OCI-LY7 (cell line): Measurements from ENCODE around the gene USP53. TPM values are rescaled to one million over a fixed set of nuclear protein-coding genes. Genes with fewer than 3 reads are reported as not detected.
"Not testable (repeated sequence)": the region's sequence is repeated elsewhere in the genome, so short reads cannot be mapped to it uniquely, and the experiment has no call there.

ENCODE experiments used
- BruUV-seq: library from RNA; stranded (reverse); fragments of 400-500 nt; replicated peaks from 2 replicates; lab custom pipeline; 2021; lab: Mats Ljungman, UMichigan
- CTCF ChIA-PET: fragments of 300-600 bp; sonication (Branson Sonifier 250); formaldehyde crosslinking; loops from one replicate; lab custom pipeline; 2022; ENCODE audit warnings: antibody characterized with exemption; ENCODE audit not compliant: unreplicated experiment; lab: Charles Lee
- POLR2A ChIA-PET: fragments of 300-600 bp; sonication (Branson Sonifier 250); formaldehyde crosslinking; loops from one replicate; lab custom pipeline; 2022; ENCODE audit warnings: antibody characterized with exemption; lab: Charles Lee
- DNase-seq: peaks from one replicate; pipeline ENCODE4 v3.0.0-alpha.2; 2015; ENCODE audit warnings: low spot score
- H2AFZ ChIP-seq: fragments of 200-600 bp; sonication (generic), shearing (Covaris generic); 2 replicates; pipeline ENCODE4 v1.6.1; 2014; ENCODE audit warnings: mild to moderate bottlenecking, antibody characterized with exemption, low read length, moderate library complexity
- H3K27ac ChIP-seq: fragments of 200-600 bp; sonication (generic); 2 replicates; pipeline ENCODE4 v1.5.1; 2014; ENCODE audit warnings: mixed run types, low read depth, mild to moderate bottlenecking, moderate library complexity, low read length, inconsistent platforms; ENCODE audit not compliant: poor library complexity, severe bottlenecking
- H3K36me3 ChIP-seq: fragments of 200-600 bp; sonication (generic); 2 replicates; pipeline ENCODE4 v1.6.1; 2014; ENCODE audit warnings: mild to moderate bottlenecking, antibody characterized with exemption, low read length, moderate library complexity, mixed read lengths; ENCODE audit not compliant: insufficient read depth
- H3K4me1 ChIP-seq: fragments of 200-600 bp; sonication (generic); 2 replicates; pipeline ENCODE4 v1.5.1; 2014; ENCODE audit warnings: mild to moderate bottlenecking, low read length; ENCODE audit not compliant: insufficient read depth, poor library complexity, severe bottlenecking
- H3K4me2 ChIP-seq: fragments of 200-600 bp; sonication (generic); 2 replicates; pipeline ENCODE4 v1.6.1; 2014; ENCODE audit warnings: mild to moderate bottlenecking, low read length
- H3K4me3 ChIP-seq: fragments of 200-600 bp; sonication (generic); 2 replicates; pipeline ENCODE4 v1.5.1; 2014; ENCODE audit warnings: mild to moderate bottlenecking, low read depth, low read length; ENCODE audit not compliant: poor library complexity, severe bottlenecking
- H3K79me2 ChIP-seq: fragments of 200-600 bp; sonication (generic); 2 replicates; pipeline ENCODE4 v1.6.1; 2016; ENCODE audit warnings: low read depth, mild to moderate bottlenecking, low read length, moderate library complexity, mixed read lengths; ENCODE audit not compliant: insufficient read depth
- H3K9me2 ChIP-seq: fragments of 200-600 bp; sonication (generic); 2 replicates; pipeline ENCODE4 v1.6.1; 2016; ENCODE audit warnings: mild to moderate bottlenecking, low read length, mixed read lengths; ENCODE audit not compliant: insufficient read depth
- H3K9me3 ChIP-seq: fragments of 200-600 bp; sonication (generic); 2 replicates; pipeline ENCODE4 v1.6.1; 2014; ENCODE audit warnings: mild to moderate bottlenecking, mixed run types, low read length, mixed read lengths
- H4K20me1 ChIP-seq: fragments of 200-600 bp; sonication (generic); 2 replicates; pipeline ENCODE4 v1.6.1; 2014; ENCODE audit warnings: mild to moderate bottlenecking, antibody characterized with exemption, low read length, moderate library complexity, mixed read lengths; ENCODE audit not compliant: insufficient read depth
- EZH2phosphoT487 ChIP-seq: fragments of 200-600 bp; sonication (generic); IDR thresholded peaks from 2 replicates; pipeline ENCODE4 v1.6.1; 2018; ENCODE audit warnings: low read depth, borderline replicate concordance, mild to moderate bottlenecking, mixed run types, antibody characterized with exemption, low read length, moderate library complexity, mixed read lengths
- intact Hi-C: fragments of 100-400 bp; cut with micrococcal nuclease; formaldehyde crosslinking; loops from one replicate; pipeline ENCODE4 v1.10.0; 2022; ENCODE audit not compliant: unreplicated experiment
- total RNA-seq, 2 experiments: library from RNA; depleted of rRNA in 1 of 2; stranded (reverse); fragments of >200 nt in 1 of 2; shearing (Covaris generic) in 1 of 2; gene quantifications; 2 replicates each; pipeline ENCODE4 v1.2.3, GENCODE V29; 2014 to 2022
- TF ChIP-seq, protein P1 (sequence below): fragments of 200-600 bp; sonication (generic); conservative IDR thresholded peaks from 2 replicates; pipeline ENCODE4 v1.5.1; 2014; ENCODE audit warnings: mild to moderate bottlenecking, antibody characterized with exemption, low read length, moderate library complexity, mixed read lengths

The USP53 gene
- total RNA-seq, 2 experiments from 2014 or later: 4.9 to 9.2 TPM

DNA sequence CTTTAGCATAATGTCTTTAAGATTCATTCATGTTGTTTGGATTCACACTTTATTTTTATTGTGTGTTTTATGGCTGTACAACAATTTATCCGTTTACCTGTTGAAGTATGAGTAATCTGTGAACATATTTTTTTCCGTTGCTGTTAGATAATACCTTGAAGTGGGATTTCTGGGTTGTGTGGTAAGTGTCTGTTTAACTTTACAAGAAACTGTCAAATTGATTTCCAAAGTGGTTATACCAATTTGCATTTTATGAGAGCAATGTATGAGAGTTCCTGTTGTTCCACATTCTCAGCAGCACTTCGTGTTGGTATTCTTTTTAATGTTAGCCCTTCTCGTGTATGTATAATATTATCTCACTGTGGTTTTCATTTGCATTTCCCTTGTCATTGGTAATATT is 53.6 kb downstream of the USP53 start:
- POLR2A ChIA-PET: interaction anchor here (0.5 kb wide), 1 partner anchor 33 kb away, joined by 4 read pairs; no protein-coding TSS in a partner anchor
- Histone ChIP-seq H3K9me3 (no peaks in the 10 kb centered on the region), H3K36me3 (peaks cover 6% of the 10 kb centered on the region), H3K27ac (no peak overlapping the region), H2AFZ (no peak overlapping the region), H3K9me2 (no peaks in the 10 kb centered on the region), H4K20me1 (no peaks in the 10 kb centered on the region), H3K4me2 (no peak overlapping the region), H3K4me1 (no peaks in the 10 kb centered on the region), H3K79me2 (no peaks in the 10 kb centered on the region), H3K4me3 (no peak overlapping the region)
- no peak for DNase-seq
- no TSS peak for BruUV-seq
- CTCF ChIA-PET: no interaction called here
- intact Hi-C loops: no loop called here
- TF ChIP-seq EZH2phosphoT487: no peak
- TF ChIP-seq, protein P1, sequence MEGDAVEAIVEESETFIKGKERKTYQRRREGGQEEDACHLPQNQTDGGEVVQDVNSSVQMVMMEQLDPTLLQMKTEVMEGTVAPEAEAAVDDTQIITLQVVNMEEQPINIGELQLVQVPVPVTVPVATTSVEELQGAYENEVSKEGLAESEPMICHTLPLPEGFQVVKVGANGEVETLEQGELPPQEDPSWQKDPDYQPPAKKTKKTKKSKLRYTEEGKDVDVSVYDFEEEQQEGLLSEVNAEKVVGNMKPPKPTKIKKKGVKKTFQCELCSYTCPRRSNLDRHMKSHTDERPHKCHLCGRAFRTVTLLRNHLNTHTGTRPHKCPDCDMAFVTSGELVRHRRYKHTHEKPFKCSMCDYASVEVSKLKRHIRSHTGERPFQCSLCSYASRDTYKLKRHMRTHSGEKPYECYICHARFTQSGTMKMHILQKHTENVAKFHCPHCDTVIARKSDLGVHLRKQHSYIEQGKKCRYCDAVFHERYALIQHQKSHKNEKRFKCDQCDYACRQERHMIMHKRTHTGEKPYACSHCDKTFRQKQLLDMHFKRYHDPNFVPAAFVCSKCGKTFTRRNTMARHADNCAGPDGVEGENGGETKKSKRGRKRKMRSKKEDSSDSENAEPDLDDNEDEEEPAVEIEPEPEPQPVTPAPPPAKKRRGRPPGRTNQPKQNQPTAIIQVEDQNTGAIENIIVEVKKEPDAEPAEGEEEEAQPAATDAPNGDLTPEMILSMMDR: no peak

DNA sequence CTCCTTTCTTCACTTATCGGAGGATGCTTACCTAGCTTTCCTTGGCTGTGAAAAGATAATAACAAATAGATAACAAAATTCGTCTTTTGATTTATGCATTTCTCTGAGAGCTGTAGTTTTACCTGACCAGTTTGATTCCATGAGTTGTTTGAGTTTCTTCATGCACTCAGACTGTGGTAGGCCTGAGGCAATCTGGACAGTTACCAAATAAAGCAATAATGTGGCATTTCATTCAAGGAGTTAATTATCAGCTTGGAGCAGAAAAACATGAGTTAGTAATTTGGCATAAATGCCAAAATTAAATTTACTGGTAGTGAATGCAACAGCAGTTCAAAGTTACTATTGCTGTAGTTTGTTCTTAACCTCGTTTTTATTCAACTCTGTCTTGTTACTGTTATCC is 56.0 kb downstream of the USP53 start:
- Histone ChIP-seq H3K4me2 (no peak overlapping the region), H3K36me3 (peaks cover 10% of the 10 kb centered on the region), H4K20me1 (no peaks in the 10 kb centered on the region), H3K4me1 (no peaks in the 10 kb centered on the region), H3K79me2 (no peaks in the 10 kb centered on the region), H2AFZ (no peak overlapping the region), H3K9me3 (no peaks in the 10 kb centered on the region), H3K4me3 (no peak overlapping the region), H3K9me2 (no peaks in the 10 kb centered on the region), H3K27ac (no peak overlapping the region)
- ChIA-PET CTCF (no interaction called here), POLR2A (no interaction called here)
- TF ChIP-seq, protein P1: no peak
- no peak for TF ChIP-seq EZH2phosphoT487
- BruUV-seq: no TSS peak
- no peak for DNase-seq
- intact Hi-C loops: no loop called here

DNA sequence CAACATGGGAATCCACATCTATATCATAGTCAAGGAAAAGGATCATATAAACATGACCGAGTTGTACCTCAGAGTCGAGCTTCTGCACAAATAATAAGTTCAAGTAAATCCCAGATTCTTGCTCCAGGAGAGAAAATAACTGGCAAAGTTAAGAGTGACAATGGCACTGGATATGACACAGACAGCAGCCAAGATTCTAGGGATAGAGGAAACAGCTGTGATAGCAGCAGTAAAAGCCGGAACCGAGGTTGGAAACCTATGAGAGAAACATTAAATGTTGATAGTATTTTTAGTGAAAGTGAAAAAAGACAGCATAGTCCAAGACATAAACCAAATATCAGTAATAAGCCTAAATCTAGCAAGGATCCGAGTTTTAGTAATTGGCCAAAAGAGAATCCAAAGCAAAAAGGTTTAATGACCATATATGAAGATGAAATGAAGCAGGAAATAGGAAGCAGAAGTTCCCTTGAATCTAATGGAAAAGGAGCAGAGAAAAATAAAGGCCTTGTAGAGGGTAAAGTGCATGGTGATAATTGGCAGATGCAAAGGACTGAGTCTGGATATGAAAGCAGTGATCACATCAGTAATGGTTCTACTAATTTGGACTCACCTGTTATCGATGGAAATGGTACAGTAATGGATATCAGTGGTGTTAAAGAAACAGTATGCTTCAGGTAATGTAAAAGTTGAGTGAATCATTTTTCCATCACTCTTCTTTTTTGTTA is 59.0 kb downstream of the USP53 start:
- Histone ChIP-seq H3K9me2 (no peaks in the 10 kb centered on the region), H3K27ac (no peak overlapping the region), H3K4me1 (no peaks in the 10 kb centered on the region), H3K36me3 (peaks cover 10% of the 10 kb centered on the region), H3K9me3 (no peaks in the 10 kb centered on the region), H2AFZ (no peak overlapping the region), H3K4me3 (no peak overlapping the region), H3K4me2 (no peak overlapping the region), H4K20me1 (no peaks in the 10 kb centered on the region), H3K79me2 (no peaks in the 10 kb centered on the region)
- ChIA-PET CTCF (no interaction called here), POLR2A (interaction anchor here (1.1 kb wide), 1 partner anchor 28 kb away, joined by 3 read pairs; no protein-coding TSS in a partner anchor)
- BruUV-seq: no TSS peak
- DNase-seq: no peak
- TF ChIP-seq, protein P1: no peak
- TF ChIP-seq EZH2phosphoT487: no peak
- intact Hi-C loops: no loop called here

DNA sequence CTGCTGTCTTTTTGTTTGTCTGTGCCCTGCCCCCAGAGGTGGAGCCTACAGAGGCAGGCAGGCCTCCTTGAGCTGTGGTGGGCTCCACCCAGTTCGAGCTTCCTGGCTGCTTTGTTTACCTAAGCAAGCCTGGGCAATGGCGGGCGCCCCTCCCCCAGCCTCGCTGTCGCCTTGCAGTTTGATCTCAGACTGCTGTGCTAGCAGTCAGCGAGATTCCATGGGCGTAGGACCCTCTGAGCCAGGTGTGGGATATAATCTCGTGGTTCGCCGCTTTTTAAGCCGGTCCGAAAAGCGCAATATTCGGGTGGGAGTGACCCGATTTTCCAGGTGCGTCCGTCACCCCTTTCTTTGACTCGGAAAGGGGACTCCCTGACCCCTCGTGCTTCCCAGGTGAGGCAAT is 67.0 kb downstream of the USP53 start:
- CTCF ChIA-PET, intact Hi-C loops: not testable (repeated sequence)

More for the DNA sequence above, 67.0 kb downstream of the USP53 start:
- H4K20me1 ChIP-seq, H3K4me3 ChIP-seq, H3K9me2 ChIP-seq, DNase-seq, H3K4me2 ChIP-seq, H3K4me1 ChIP-seq, H3K79me2 ChIP-seq, H2AFZ ChIP-seq, BruUV-seq, H3K9me3 ChIP-seq, H3K36me3 ChIP-seq, H3K27ac ChIP-seq: not testable (repeated sequence)
- POLR2A ChIA-PET: interaction anchor here (0.7 kb wide), 1 partner anchor 11 kb away, joined by 3 read pairs; no protein-coding TSS in a partner anchor
